ENCODE measurements around the gene GPR89B.
"Not testable (repeated sequence)": the region's sequence is repeated elsewhere in the genome, so short reads cannot be mapped to it uniquely, and the experiment has no call there.

GPR89B gene

GRCh38 chr1:147985374-147985773, 57.2 kb downstream of the GPR89B start:
- not testable (repeated sequence) for H3F3A ChIP-seq (ENCODE audit: insufficient read depth, low read length); H3K36me3 ChIP-seq (ENCODE audit: insufficient read depth, low read length); H3K9ac ChIP-seq (ENCODE audit: low read length); H3K9me3 ChIP-seq (ENCODE audit: low read length); H2AFZ ChIP-seq (ENCODE audit: low read length); H3K4me3 ChIP-seq (ENCODE audit: low read depth, low read length, poor library complexity, severe bottlenecking); H3K27me3 ChIP-seq (ENCODE audit: insufficient read depth, low read length); H3K9me2 ChIP-seq (ENCODE audit: low read depth, low read length); H3K4me2 ChIP-seq (ENCODE audit: low read length); H3K27ac ChIP-seq (ENCODE audit: low read depth, low read length, poor library complexity, severe bottlenecking); H4K20me1 ChIP-seq (ENCODE audit: insufficient read depth, low read length); H3K79me2 ChIP-seq (ENCODE audit: insufficient read depth, low read length); H3K4me1 ChIP-seq (ENCODE audit: insufficient read depth, low read length, severe bottlenecking)

- H3K36me3 ChIP-seq (ENCODE audit: insufficient read depth, low read length); H3K9ac ChIP-seq (ENCODE audit: low read length); H3K4me3 ChIP-seq (ENCODE audit: low read depth, low read length, poor library complexity, severe bottlenecking); H3F3A ChIP-seq (ENCODE audit: insufficient read depth, low read length); H3K9me2 ChIP-seq (ENCODE audit: low read depth, low read length); H3K4me2 ChIP-seq (ENCODE audit: low read length); H3K27me3 ChIP-seq (ENCODE audit: insufficient read depth, low read length); H3K27ac ChIP-seq (ENCODE audit: low read depth, low read length, poor library complexity, severe bottlenecking); H3K9me3 ChIP-seq (ENCODE audit: low read length); H3K4me1 ChIP-seq (ENCODE audit: insufficient read depth, low read length, severe bottlenecking); H2AFZ ChIP-seq (ENCODE audit: low read length); H4K20me1 ChIP-seq (ENCODE audit: insufficient read depth, low read length); H3K79me2 ChIP-seq (ENCODE audit: insufficient read depth, low read length): not testable (repeated sequence)
These were observed 59.7 kb downstream of the GPR89B start for GRCh38 chr1:147987893-147988292.

DNA sequence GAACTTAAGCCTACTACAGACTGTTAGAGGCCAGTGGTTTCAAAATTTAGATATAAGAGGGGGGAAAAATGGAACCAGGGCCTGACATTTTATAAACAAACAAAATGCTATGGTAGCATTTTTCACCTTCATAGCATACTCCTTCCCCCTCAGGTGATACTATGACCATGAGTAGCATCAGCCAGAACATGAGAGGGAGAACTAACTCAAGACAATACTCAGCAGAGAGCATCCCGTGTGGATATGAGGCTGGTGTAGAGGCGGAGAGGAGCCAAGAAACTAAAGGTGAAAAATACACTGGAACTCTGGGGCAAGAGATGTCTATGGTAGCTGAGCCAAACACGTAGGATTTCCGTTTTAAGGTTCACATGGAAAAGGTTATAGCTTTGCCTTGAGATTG, 64.7 kb downstream of the GPR89B start:
- not testable (repeated sequence) for H3K9me3 ChIP-seq (ENCODE audit: low read length)

DNA sequence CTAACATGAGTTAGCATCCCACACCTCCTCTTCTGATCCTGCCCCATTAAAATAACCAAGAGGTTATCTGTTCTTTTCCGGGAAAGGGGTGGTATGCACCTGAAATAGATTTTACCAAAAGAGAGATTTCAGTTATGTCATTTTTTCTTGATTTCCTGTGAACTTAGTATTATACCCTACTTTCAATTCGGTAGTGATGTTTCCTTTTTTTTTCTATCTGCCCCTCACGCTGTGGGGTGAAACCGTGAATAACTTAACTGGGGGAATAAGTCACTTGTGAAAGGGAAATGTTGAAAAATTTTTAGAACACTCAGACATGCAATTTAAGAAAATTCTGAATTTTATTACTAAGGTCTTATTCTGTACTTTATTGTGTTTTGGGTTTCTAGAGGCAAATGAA, 65.2 kb downstream of the GPR89B start:
- H3K27ac ChIP-seq (ENCODE audit: low read depth, low read length, poor library complexity, severe bottlenecking); H3K4me3 ChIP-seq (ENCODE audit: low read depth, low read length, poor library complexity, severe bottlenecking); H3K9me3 ChIP-seq (ENCODE audit: low read length); H3K4me1 ChIP-seq (ENCODE audit: insufficient read depth, low read length, severe bottlenecking); H3F3A ChIP-seq (ENCODE audit: insufficient read depth, low read length); H3K36me3 ChIP-seq (ENCODE audit: insufficient read depth, low read length); H4K20me1 ChIP-seq (ENCODE audit: insufficient read depth, low read length); H3K9ac ChIP-seq (ENCODE audit: low read length); H2AFZ ChIP-seq (ENCODE audit: low read length); H3K79me2 ChIP-seq (ENCODE audit: insufficient read depth, low read length); H3K27me3 ChIP-seq (ENCODE audit: insufficient read depth, low read length); H3K9me2 ChIP-seq (ENCODE audit: low read depth, low read length); H3K4me2 ChIP-seq (ENCODE audit: low read length): not testable (repeated sequence)

More for the DNA sequence above, 64.7 kb downstream of the GPR89B start:
- not testable (repeated sequence) for H3K36me3 ChIP-seq (ENCODE audit: insufficient read depth, low read length); H3K79me2 ChIP-seq (ENCODE audit: insufficient read depth, low read length); H3K27me3 ChIP-seq (ENCODE audit: insufficient read depth, low read length); H3F3A ChIP-seq (ENCODE audit: insufficient read depth, low read length); H3K4me1 ChIP-seq (ENCODE audit: insufficient read depth, low read length, severe bottlenecking); H3K4me3 ChIP-seq (ENCODE audit: low read depth, low read length, poor library complexity, severe bottlenecking); H2AFZ ChIP-seq (ENCODE audit: low read length); H3K9me2 ChIP-seq (ENCODE audit: low read depth, low read length); H3K4me2 ChIP-seq (ENCODE audit: low read length); H3K9ac ChIP-seq (ENCODE audit: low read length); H4K20me1 ChIP-seq (ENCODE audit: insufficient read depth, low read length); H3K27ac ChIP-seq (ENCODE audit: low read depth, low read length, poor library complexity, severe bottlenecking)

GRCh38 chr1:147993825-147994615, 65.8 kb downstream of the GPR89B start:
- H3K36me3 ChIP-seq (ENCODE audit: insufficient read depth, low read length); H3K9ac ChIP-seq (ENCODE audit: low read length); H3F3A ChIP-seq (ENCODE audit: insufficient read depth, low read length); H2AFZ ChIP-seq (ENCODE audit: low read length); H3K27me3 ChIP-seq (ENCODE audit: insufficient read depth, low read length); H3K79me2 ChIP-seq (ENCODE audit: insufficient read depth, low read length); H3K4me1 ChIP-seq (ENCODE audit: insufficient read depth, low read length, severe bottlenecking); H3K4me2 ChIP-seq (ENCODE audit: low read length); H3K9me2 ChIP-seq (ENCODE audit: low read depth, low read length); H3K9me3 ChIP-seq (ENCODE audit: low read length); H3K4me3 ChIP-seq (ENCODE audit: low read depth, low read length, poor library complexity, severe bottlenecking); H3K27ac ChIP-seq (ENCODE audit: low read depth, low read length, poor library complexity, severe bottlenecking); H4K20me1 ChIP-seq (ENCODE audit: insufficient read depth, low read length): not testable (repeated sequence)

DNA sequence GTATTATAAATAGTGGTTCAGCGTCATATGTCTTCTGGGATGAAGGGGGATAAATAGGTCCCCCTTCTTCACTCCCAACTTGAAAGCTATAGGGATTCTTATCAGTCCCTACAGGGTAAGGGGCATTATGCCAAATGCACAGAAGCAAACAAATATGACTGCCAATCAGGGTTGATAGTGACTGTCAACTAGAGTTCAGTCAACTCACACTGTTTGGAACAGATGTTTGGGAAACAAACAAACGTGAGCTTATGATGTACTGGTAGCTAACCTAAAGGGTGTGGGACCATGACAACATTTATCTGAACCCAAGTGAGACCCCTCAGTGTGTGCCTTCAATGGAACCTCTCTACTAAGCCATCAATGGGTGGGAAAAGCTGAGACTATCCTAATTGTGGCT, 67.9 kb downstream of the GPR89B start:
- not testable (repeated sequence) for H3K36me3 ChIP-seq (ENCODE audit: insufficient read depth, low read length); H3K27me3 ChIP-seq (ENCODE audit: insufficient read depth, low read length); H3K9ac ChIP-seq (ENCODE audit: low read length)

GRCh38 chr1:148007724-148008123, 79.5 kb downstream of the GPR89B start:
- H2AFZ ChIP-seq (ENCODE audit: low read length); H3K27me3 ChIP-seq (ENCODE audit: insufficient read depth, low read length); H4K20me1 ChIP-seq (ENCODE audit: insufficient read depth, low read length); H3K4me3 ChIP-seq (ENCODE audit: low read depth, low read length, poor library complexity, severe bottlenecking); H3K79me2 ChIP-seq (ENCODE audit: insufficient read depth, low read length); H3K4me1 ChIP-seq (ENCODE audit: insufficient read depth, low read length, severe bottlenecking); H3K9me3 ChIP-seq (ENCODE audit: low read length); H3K36me3 ChIP-seq (ENCODE audit: insufficient read depth, low read length); H3F3A ChIP-seq (ENCODE audit: insufficient read depth, low read length); H3K9me2 ChIP-seq (ENCODE audit: low read depth, low read length); H3K27ac ChIP-seq (ENCODE audit: low read depth, low read length, poor library complexity, severe bottlenecking); H3K9ac ChIP-seq (ENCODE audit: low read length); H3K4me2 ChIP-seq (ENCODE audit: low read length): not testable (repeated sequence)

More for the DNA sequence above, 67.9 kb downstream of the GPR89B start:
- not testable (repeated sequence) for H2AFZ ChIP-seq (ENCODE audit: low read length); H3K4me2 ChIP-seq (ENCODE audit: low read length); H3F3A ChIP-seq (ENCODE audit: insufficient read depth, low read length); H3K79me2 ChIP-seq (ENCODE audit: insufficient read depth, low read length); H3K9me3 ChIP-seq (ENCODE audit: low read length); H4K20me1 ChIP-seq (ENCODE audit: insufficient read depth, low read length); H3K27ac ChIP-seq (ENCODE audit: low read depth, low read length, poor library complexity, severe bottlenecking); H3K4me1 ChIP-seq (ENCODE audit: insufficient read depth, low read length, severe bottlenecking); H3K4me3 ChIP-seq (ENCODE audit: low read depth, low read length, poor library complexity, severe bottlenecking); H3K9me2 ChIP-seq (ENCODE audit: low read depth, low read length)
